Osteocyte (in vitro differentiated cells): ENCODE measurements around the gene DEK. TPM values are rescaled to one million over a fixed set of nuclear protein-coding genes. Genes with fewer than 3 reads are reported as not detected.
"Not testable (repeated sequence)": the region's sequence is repeated elsewhere in the genome, so short reads cannot be mapped to it uniquely, and the experiment has no call there.

Source experiments
- DNase-seq: peaks from one replicate; pipeline ENCODE4 v3.0.0; 2021; ENCODE audit warnings: mixed read lengths; ENCODE audit not compliant: unreplicated experiment; ENCODE audit errors: extremely low spot score
- H3K27ac Mint-ChIP-seq: one replicate; pipeline ENCODE4 v1.8.0; 2021; ENCODE audit warnings: mild to moderate bottlenecking, mixed read lengths; ENCODE audit not compliant: unreplicated experiment
- H3K27me3 Mint-ChIP-seq: one replicate; pipeline ENCODE4 v1.8.0; 2021; ENCODE audit warnings: mixed read lengths; ENCODE audit not compliant: unreplicated experiment
- H3K36me3 Mint-ChIP-seq: one replicate; pipeline ENCODE4 v1.8.0; 2021; ENCODE audit warnings: mixed read lengths; ENCODE audit not compliant: unreplicated experiment
- H3K4me1 Mint-ChIP-seq: one replicate; pipeline ENCODE4 v1.8.0; 2021; ENCODE audit warnings: mixed read lengths; ENCODE audit not compliant: unreplicated experiment
- H3K4me3 Mint-ChIP-seq: one replicate; pipeline ENCODE4 v1.8.0; 2021; ENCODE audit warnings: mild to moderate bottlenecking, moderate library complexity, mixed read lengths; ENCODE audit not compliant: unreplicated experiment
- H3K9me3 Mint-ChIP-seq: one replicate; pipeline ENCODE4 v1.8.0; 2021; ENCODE audit warnings: mixed read lengths; ENCODE audit not compliant: unreplicated experiment
- total RNA-seq: library from RNA; stranded (reverse); gene quantifications from 2 replicates; pipeline ENCODE4 v1.2.1, GENCODE V29; 2021
- TF ChIP-seq, protein P1 (sequence below): fragments of 200-600 bp; sonication (generic); IDR thresholded peaks from 2 replicates; pipeline ENCODE4 v1.5.0; 2021; ENCODE audit warnings: antibody characterized with exemption, mild to moderate bottlenecking, moderate library complexity

Gene DEK
- total RNA-seq, 1 donor from 2014 or later, result 62.1 TPM

DNA sequence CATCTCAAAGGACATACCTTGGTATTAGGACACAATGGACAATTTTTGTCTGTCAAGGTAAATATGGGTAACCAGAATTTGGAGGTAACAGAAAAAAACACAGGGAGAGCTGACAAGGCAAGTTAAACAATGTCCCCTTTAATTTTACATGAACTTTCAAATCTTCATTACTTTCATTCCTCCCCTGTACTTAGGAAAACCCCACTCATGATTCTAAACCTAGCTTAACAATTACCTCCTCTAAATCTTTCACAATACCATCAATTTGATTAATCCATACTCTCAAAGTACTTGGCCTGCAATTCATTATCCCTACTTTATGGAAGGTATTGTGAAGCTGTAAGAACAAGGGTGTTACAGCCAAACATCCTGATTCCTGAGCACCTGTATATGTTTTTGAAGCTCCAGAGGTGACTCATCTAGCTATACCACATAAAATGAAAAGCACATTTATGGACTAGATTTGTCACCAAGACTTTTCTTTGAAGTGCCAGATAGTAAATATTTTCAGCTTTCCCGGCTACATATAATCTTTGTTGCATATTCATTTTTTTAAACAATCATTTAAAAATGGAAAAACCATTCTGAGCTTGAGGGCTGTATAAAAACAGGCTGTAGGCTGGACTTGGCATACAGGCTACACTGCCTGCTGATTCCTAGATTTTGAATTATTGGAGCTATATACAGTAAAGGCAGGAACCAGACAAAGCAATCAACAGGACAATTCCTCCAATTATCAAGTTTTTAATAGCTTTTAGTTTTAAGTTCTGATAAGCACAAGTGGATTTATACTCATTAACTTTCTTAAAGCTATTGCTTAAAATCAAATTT lies 22.9 kb downstream of the DEK start:
- Mint-ChIP-seq H3K27me3 (no peaks in the 10 kb centered on the region), H3K36me3 (peaks cover 44% of the 10 kb centered on the region), H3K27ac (peak overlapping the region; percentile 24), H3K4me3 (no peak overlapping the region), H3K9me3 (no peaks in the 10 kb centered on the region), H3K4me1 (peaks cover 6% of the 10 kb centered on the region)
- TF ChIP-seq, protein P1, sequence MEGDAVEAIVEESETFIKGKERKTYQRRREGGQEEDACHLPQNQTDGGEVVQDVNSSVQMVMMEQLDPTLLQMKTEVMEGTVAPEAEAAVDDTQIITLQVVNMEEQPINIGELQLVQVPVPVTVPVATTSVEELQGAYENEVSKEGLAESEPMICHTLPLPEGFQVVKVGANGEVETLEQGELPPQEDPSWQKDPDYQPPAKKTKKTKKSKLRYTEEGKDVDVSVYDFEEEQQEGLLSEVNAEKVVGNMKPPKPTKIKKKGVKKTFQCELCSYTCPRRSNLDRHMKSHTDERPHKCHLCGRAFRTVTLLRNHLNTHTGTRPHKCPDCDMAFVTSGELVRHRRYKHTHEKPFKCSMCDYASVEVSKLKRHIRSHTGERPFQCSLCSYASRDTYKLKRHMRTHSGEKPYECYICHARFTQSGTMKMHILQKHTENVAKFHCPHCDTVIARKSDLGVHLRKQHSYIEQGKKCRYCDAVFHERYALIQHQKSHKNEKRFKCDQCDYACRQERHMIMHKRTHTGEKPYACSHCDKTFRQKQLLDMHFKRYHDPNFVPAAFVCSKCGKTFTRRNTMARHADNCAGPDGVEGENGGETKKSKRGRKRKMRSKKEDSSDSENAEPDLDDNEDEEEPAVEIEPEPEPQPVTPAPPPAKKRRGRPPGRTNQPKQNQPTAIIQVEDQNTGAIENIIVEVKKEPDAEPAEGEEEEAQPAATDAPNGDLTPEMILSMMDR, result no peak
- no peak for DNase-seq

DNA sequence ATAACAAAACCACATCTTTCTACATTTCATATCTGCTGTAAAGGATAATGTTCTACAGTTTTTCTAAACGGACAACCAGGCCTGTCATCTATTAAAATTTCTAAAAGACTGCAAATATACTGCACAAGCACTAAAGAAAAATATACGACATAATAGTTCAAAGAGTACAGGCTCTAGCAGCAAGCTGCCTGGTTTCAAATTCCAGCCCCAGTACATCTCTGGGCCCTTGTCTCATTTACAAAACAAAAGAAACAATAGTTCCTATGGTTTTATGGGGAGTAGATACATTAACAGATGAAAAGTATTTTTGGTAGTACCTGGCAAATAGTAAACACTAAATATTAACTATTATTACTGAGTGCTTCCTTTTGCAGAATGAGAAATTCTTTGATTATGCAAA lies 24.1 kb downstream of the DEK start:
- Mint-ChIP-seq H3K4me1 (peaks cover 6% of the 10 kb centered on the region), H3K27ac (peak overlapping the region; percentile 44), H3K27me3 (no peaks in the 10 kb centered on the region), H3K36me3 (peaks cover 46% of the 10 kb centered on the region), H3K4me3 (no peak overlapping the region), H3K9me3 (no peaks in the 10 kb centered on the region)
- TF ChIP-seq, protein P1, result no peak
- no peak for DNase-seq

DNA sequence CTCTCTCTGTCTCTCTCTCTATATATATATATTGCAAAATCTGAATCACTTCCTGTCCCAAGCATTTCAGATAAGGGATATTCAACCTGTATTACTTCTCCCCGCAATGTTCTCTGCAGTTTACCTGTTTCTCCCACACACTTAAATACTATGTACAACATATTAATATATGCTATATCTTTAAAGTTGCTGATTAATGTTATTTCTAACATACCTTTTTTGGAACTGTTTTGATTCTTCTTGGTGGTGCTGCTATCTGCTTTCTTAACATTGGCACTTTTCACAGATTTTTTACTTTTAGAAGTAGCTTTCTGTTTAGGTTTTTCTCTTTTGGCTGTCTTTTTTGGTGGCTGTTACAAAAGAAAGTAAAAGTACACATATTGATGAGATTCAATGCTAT lies 27.2 kb downstream of the DEK start:
- Mint-ChIP-seq H3K9me3 (no peaks in the 10 kb centered on the region), H3K36me3 (peaks cover 49% of the 10 kb centered on the region), H3K27me3 (no peaks in the 10 kb centered on the region), H3K4me1 (peaks cover 6% of the 10 kb centered on the region), H3K27ac (no peak overlapping the region), H3K4me3 (no peak overlapping the region)
- DNase-seq, result no peak
- TF ChIP-seq, protein P1, result no peak

DNA sequence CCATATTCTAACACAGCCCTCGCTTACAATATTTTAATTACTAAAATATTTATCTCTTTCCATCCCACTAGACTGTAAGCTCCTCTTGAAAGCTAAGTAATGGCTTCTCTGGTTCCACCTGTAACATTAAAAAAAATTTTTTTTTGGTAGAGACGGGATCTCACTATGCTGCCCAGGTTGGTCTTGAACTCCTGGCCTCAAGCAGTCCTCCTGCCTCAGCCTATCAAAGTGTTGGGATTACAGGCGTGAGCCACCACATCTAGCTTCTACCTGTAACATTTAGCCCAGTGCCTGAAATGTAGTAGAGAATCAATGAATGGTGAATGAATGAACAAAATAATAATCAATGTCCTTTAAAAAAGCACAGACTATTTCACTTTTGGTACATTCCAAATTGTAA lies 28.8 kb downstream of the DEK start:
- H3K27me3 Mint-ChIP-seq, result no peaks in the 10 kb centered on the region
- peaks cover 5% of the 10 kb centered on the region for H3K4me1 Mint-ChIP-seq
- H3K9me3 Mint-ChIP-seq, result peaks cover 15% of the 10 kb centered on the region
- DNase-seq, result no peak
- no peak overlapping the region for H3K4me3 Mint-ChIP-seq
- TF ChIP-seq, protein P1, result no peak
- H3K36me3 Mint-ChIP-seq, result peaks cover 64% of the 10 kb centered on the region
- no peak overlapping the region for H3K27ac Mint-ChIP-seq

DNA sequence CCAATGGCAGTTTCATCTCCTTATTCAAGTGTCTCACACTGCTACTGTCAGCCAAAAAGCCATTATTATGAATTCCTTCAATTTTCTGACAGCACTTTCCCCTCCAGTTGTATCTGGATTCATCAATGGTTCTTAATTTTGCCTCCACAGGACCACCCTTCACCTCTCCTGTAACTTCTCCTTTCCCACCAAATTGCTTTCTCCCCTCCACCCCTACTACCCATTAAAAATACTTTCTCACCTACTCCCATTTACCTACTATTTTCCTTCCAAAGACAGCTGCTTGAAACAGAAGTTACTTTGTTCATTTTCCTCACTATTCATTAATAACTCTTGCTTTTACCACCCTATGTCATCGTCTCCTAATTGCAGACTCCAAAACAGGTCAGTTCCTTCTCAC lies 29.8 kb downstream of the DEK start:
- no peak for DNase-seq
- H3K4me3 Mint-ChIP-seq, result no peak overlapping the region
- TF ChIP-seq, protein P1, result no peak
- peaks cover 72% of the 10 kb centered on the region for H3K36me3 Mint-ChIP-seq
- H3K27ac Mint-ChIP-seq, result no peak overlapping the region
- no peaks in the 10 kb centered on the region for H3K4me1 Mint-ChIP-seq
- no peaks in the 10 kb centered on the region for H3K27me3 Mint-ChIP-seq
- peaks cover 18% of the 10 kb centered on the region for H3K9me3 Mint-ChIP-seq

DNA sequence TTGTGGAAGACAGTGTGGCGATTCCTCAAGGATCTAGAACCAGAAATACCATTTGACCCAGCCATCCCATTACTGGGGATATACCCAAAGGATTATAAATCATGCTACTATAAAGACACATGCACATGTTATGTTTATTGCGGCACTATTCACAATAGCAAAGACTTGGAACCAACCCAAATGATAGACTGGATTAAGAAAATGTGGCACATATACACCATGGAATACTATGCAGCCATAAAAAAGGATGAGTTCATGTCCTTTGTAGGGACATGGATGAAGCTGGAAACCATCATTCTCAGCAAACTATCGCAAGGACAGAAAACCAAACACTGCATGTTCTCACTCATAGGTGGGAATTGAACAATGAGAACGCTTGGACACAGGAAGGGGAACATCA lies 30.6 kb downstream of the DEK start:
- H3K4me1 Mint-ChIP-seq, H3K27me3 Mint-ChIP-seq: not testable (repeated sequence)
- H3K9me3 Mint-ChIP-seq, result peaks cover 18% of the 10 kb centered on the region

DNA sequence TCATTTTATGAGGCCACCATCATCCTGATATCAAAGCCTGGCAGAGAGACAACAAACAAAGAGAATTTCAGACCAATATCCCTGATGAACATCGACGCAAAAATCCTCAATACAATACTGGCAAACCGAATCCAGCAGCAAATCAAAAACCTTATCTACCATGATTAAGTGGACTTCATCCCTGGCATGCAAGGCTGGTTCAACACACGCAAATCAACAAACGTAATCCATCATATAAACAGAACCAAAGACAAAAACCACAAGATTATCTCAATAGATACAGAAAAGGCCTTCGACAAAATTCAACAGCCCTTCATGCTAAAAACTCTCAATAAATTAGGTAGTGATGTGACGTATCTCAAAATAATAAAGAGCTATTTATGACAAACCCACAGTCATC lies 32.5 kb downstream of the DEK start:
- not testable (repeated sequence) for H3K27ac Mint-ChIP-seq, H3K4me3 Mint-ChIP-seq, H3K4me1 Mint-ChIP-seq, H3K27me3 Mint-ChIP-seq, DNase-seq
- peaks cover 18% of the 10 kb centered on the region for H3K9me3 Mint-ChIP-seq
- H3K36me3 Mint-ChIP-seq, result peaks cover 87% of the 10 kb centered on the region

More for the DNA sequence above, 30.6 kb downstream of the DEK start:
- H3K27ac Mint-ChIP-seq, H3K4me3 Mint-ChIP-seq, DNase-seq: not testable (repeated sequence)
- H3K36me3 Mint-ChIP-seq, result peaks cover 79% of the 10 kb centered on the region

DNA sequence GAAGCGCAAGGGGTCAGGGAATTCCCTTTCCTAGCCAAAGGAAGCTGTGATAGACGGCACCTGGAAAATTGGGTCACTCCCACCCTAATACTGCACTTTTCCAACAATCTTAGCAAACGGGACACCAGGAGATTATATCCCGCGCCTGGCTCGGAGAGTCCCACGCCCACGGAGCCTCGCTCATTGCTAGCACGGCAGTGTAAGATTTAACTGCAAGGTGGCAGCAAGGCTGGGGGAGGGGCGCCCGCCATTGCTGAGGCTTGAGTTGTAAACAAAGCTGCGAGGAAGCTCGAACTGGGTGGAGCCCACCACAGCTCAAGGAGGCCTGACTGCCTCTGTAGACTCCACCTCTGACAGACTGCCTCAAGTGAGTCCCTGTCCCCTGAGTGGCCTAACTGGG lies 35.7 kb downstream of the DEK start:
- not testable (repeated sequence) for H3K4me3 Mint-ChIP-seq

More for the DNA sequence above, 35.7 kb downstream of the DEK start:
- Mint-ChIP-seq H3K36me3 (peaks cover 72% of the 10 kb centered on the region), H3K4me1 (peaks cover 12% of the 10 kb centered on the region), H3K9me3 (peaks cover 18% of the 10 kb centered on the region)
- not testable (repeated sequence) for H3K27me3 Mint-ChIP-seq, H3K27ac Mint-ChIP-seq, DNase-seq
